Right renal cortex interstitium (tissue), 3 donors: ENCODE data around the gene PROM1. TPM values are rescaled to one million over a fixed set of nuclear protein-coding genes. Genes with fewer than 3 reads are reported as not detected.

ENCODE experiments used
- DNase-seq, 3 donors: peaks; one replicate each; pipeline ENCODE4 v3.0.0-alpha.2; 2013; ENCODE audit warnings: low read depth in 3 of 3, low spot score in 2 of 3
- polyA plus RNA-seq, 3 donors: library from polyadenylated mRNA; unstranded; fragments of 120-200 nt; gene quantifications; one replicate each; pipeline ENCODE4 v1.2.1, GENCODE V29; 2013; ENCODE audit not compliant: insufficient read length in 3 of 3

Gene PROM1
- polyA plus RNA-seq, 3 donors, result 36.5 to 39.6 (median 38.1) TPM

- no peak for DNase-seq
Observed at GRCh38 chr4:15958562-15958961, 125.3 kb downstream of the PROM1 start.

GRCh38 chr4:15956179-15956850, 127.5 kb downstream of the PROM1 start:
- DNase-seq, result no peak

GRCh38 chr4:15955670-15956069, 128.2 kb downstream of the PROM1 start:
- DNase-seq, result no peak

- DNase-seq, result no peak
Observed at GRCh38 chr4:15953625-15954024, 130.2 kb downstream of the PROM1 start.

- no peak for DNase-seq
Observed at GRCh38 chr4:15951781-15952180, 132.0 kb downstream of the PROM1 start.

GRCh38 chr4:15948826-15949225, 135.0 kb downstream of the PROM1 start:
- DNase-seq, result no peak

GRCh38 chr4:15947684-15948083, 136.1 kb downstream of the PROM1 start:
- DNase-seq, result no peak

GRCh38 chr4:15945516-15945915, 138.3 kb downstream of the PROM1 start:
- no peak for DNase-seq

- no peak for DNase-seq
Observed at GRCh38 chr4:15944895-15945294, 138.9 kb downstream of the PROM1 start.

GRCh38 chr4:15942283-15942682, 141.5 kb downstream of the PROM1 start:
- DNase-seq, result no peak

GRCh38 chr4:15938640-15939039, 145.2 kb downstream of the PROM1 start, which contains the start of gene FGFBP1:
Gene FGFBP1 (minus strand): TSS chr4:15938740. CDS start chr4:15936632, 2,108 bp downstream.
- no peak for DNase-seq

GRCh38 chr4:15938182-15938581, 145.6 kb downstream of the PROM1 start:
- no peak for DNase-seq

GRCh38 chr4:15936495-15936894, 147.3 kb downstream of the PROM1 start:
- DNase-seq, result no peak

GRCh38 chr4:15935504-15936402, 148.1 kb downstream of the PROM1 start:
- no peak for DNase-seq

GRCh38 chr4:15934259-15934658, 149.6 kb downstream of the PROM1 start:
- DNase-seq, result no peak

GRCh38 chr4:15931451-15932210, 152.2 kb downstream of the PROM1 start:
- no peak for DNase-seq

GRCh38 chr4:15930314-15930713, 153.5 kb downstream of the PROM1 start:
- DNase-seq, result no peak

GRCh38 chr4:15929540-15929939, 154.3 kb downstream of the PROM1 start:
- DNase-seq, result no peak

- no peak for DNase-seq
Observed at GRCh38 chr4:15928883-15929282, 154.9 kb downstream of the PROM1 start.

- DNase-seq, result no peak
Observed at GRCh38 chr4:15926486-15926885, 157.3 kb downstream of the PROM1 start.

GRCh38 chr4:15925830-15926229, 158.0 kb downstream of the PROM1 start:
- DNase-seq, result no peak
